Skin of body (tissue), 2 donors: ENCODE measurements around the gene KIAA0319L. TPM values are rescaled to one million over a fixed set of nuclear protein-coding genes. Genes with fewer than 3 reads are reported as not detected.
"Not testable (repeated sequence)": the region's sequence is repeated elsewhere in the genome, so short reads cannot be mapped to it uniquely, and the experiment has no call there.

Experiments
- DNase-seq: peaks from one replicate; lab custom pipeline; 2025; lab: John Stamatoyannopoulos, UW
- total RNA-seq: library from RNA; depleted of rRNA; stranded (reverse); fragments of >200 nt; gene quantifications from one replicate; pipeline ENCODE4 v1.2.3, GENCODE V29; 2014

The KIAA0319L gene
- total RNA-seq, 1 donor from 2014 or later, result 36.4 TPM

- no peak for DNase-seq
Observed at GRCh38 chr1:35499231-35499630, 58.0 kb downstream of the KIAA0319L start.

- no peak for DNase-seq
Observed at GRCh38 chr1:35497571-35497970, 59.6 kb downstream of the KIAA0319L start.

DNA sequence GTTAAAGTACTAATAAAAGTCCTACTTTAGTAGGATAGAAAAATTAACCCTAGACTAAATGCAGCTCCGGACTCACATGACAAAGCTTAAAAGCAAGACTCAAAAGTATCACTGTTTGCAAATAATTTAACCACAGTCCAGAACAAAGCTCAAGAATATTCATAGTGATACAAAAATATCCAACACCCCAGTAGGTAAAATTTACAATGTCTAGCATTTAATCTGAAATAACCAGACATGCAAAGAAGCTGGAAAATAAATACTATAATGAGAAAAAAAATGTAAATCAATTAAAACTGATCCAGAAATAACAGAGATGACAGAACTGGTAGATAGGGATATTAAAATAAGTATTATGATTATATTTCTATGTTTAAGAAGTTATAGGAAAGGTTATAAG, 67.0 kb downstream of the KIAA0319L start:
- no peak for DNase-seq

- no peak for DNase-seq
Observed at GRCh38 chr1:35488336-35488735, 68.9 kb downstream of the KIAA0319L start.

GRCh38 chr1:35486858-35487408, 70.3 kb downstream of the KIAA0319L start:
- no peak for DNase-seq

DNA sequence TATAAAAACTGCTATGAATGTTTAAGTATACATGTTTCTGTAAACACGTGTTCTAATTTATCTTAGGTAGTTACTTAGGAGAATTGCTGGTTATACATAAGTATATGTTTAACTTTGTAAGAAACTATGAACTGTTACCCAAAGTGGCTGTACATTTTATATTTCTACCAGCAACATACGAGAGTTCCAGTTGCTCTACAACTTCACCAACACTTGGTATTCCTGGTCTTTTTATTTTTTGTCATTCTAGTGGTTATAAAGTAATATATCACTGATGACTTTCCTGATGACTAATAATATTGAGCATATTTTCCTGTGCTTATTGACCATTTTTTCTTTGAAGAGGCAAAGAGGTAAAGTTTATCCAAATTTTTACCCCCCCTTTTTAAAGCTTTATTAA, 76.0 kb downstream of the KIAA0319L start:
- DNase-seq, result no peak

GRCh38 chr1:35477870-35478269, 79.3 kb downstream of the KIAA0319L start:
- no peak for DNase-seq

DNA sequence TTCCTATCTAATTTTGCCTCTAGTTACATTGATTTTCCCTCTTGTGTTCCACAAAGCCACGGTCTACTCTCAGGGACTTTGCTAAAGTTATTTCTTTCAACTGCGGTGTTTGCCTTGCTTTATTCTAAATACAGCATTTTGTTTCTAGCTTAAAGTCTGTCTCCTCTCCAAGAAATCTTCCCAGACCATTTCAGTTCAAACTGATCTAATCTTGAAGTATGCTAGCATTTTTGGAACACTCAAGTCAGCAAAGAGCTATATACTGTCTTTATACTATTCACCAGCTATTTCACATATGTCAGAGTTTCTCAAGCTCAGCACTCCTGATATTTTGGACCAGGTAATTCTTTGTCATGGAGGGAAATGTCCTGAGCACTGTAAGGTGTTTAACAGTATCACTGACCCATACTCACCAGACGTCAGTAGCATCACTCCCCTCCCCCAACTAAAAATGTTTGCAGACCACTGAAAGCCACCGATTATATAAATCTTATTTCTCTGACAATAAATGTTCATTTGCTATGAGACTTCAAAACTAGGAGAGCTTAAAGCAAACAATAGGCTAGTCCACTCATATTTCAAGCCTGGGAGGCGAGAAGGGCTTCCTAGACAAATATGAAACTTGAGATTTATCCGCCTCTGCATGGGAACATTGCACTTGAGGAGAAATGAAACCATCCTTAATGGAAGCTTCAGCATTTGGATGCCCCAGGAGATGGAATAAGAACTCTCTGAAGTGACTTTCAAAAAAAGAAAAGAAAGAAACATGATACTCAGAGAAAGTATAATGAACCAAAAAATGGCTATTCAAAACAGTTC, 81.1 kb downstream of the KIAA0319L start:
- DNase-seq, result no peak

DNA sequence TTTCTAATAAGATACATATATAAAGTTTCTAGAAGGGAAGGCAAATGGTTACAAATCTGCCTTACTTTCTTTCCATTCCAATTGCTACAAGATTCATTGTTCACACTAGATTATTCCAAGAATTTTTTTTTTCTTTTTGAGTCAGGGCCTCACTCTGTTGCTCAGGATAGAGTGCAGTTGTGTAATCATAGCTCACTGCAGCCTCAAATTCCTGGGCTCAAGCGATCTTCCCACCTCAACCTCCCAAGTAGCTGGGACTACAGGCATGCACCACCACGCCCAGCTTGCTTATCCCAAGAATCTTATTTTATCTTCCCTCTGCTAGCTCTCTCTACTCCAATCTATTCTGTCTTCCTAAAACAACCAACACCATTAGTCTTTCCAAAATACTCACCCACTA, 81.8 kb downstream of the KIAA0319L start:
- no peak for DNase-seq

- DNase-seq, result not testable (repeated sequence)
Observed at GRCh38 chr1:35473216-35473615, 84.0 kb downstream of the KIAA0319L start.

DNA sequence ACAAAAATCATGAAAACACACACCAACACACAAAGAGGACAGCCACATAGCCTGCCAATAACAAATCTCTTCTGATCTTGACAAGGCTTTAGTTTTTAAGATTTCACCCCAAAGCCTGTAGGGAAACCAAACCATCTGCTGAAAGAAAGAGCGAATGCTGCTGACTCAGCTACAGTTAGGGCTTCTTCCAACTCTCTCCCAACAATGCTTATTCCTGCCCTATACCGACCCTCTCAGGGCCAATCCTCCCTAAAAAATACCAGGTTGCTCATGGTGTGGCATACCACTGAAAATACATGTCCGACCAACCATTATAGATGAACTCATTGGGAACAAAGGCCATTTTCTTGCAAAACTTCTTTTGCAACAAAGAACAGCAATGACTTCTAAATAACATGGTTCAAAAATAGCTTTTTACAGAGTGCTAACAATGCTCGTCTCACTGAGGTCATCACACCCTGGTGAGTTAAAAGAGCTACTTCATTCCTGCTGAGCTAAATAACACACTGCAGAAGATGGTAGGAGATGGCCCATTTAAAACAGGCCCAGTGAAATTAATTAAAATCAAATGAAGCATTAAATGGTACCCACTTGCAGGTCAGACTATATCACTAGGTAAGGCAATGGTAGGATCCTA, 86.1 kb downstream of the KIAA0319L start:
- no peak for DNase-seq

GRCh38 chr1:35466120-35466519, 91.1 kb downstream of the KIAA0319L start:
- DNase-seq, result no peak

- not testable (repeated sequence) for DNase-seq
Observed at GRCh38 chr1:35463749-35464148, 93.5 kb downstream of the KIAA0319L start.

GRCh38 chr1:35463232-35463631, 94.0 kb downstream of the KIAA0319L start:
- DNase-seq, result no peak

DNA sequence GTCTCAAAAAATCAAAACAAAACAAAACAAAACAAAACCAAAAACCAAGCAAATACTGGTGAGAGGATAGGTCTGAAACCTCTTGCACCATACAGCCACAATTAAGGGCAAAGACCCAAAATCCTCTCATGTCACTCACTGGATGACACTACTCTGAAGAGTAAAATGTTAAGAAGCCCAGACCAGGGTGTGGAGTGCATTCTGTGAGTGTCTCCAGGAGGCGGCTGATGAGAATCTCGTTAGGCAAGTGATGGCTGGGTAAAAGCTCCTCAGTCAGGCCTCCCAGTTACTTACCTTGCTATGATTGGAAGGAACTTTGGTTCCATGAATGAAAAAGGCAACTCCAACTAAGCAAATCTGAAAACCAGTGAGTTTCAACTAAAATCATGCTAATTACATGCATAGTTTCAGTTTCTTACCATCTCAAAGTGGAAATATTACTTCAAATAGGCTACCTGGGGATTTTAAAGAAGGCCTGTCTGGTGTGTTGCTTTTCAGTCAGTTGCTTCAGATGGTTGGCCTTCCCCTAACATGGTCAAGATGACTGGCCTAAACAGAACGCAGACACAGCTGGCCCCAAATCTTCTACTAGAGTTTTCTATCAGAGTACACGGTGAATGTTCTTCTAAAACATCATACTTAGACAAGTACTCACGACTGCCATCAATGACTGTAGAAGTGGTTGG, 95.1 kb downstream of the KIAA0319L start:
- DNase-seq, result no peak

GRCh38 chr1:35460796-35461195, 96.4 kb downstream of the KIAA0319L start:
- DNase-seq, result no peak

GRCh38 chr1:35454616-35455015, 102.6 kb downstream of the KIAA0319L start:
- DNase-seq, result no peak

- no peak for DNase-seq
Observed at GRCh38 chr1:35454176-35454575, 103.0 kb downstream of the KIAA0319L start.

- DNase-seq, result no peak
Observed at GRCh38 chr1:35453031-35453430, 104.2 kb downstream of the KIAA0319L start.

- no peak for DNase-seq
Observed at GRCh38 chr1:35452106-35452774, 105.0 kb downstream of the KIAA0319L start.

DNA sequence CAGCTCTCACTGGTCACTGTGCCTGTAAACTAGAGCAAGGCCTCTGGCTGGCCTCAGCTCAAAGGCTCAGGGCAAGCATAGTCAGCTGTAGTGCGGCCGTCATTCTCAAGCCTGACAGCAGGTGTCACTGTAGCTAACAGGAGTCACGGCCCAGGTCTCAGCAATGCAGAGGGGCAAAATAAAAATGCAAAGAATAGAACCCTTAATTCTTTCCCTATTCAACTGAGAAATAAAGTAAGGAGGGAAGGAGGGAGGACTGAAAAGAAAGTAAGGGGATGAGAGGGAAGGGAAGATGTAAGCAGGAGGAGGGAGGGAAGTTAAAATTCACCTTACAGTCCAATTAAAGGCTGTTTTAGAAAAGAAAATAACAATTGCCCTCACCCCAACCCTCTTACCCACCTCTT, 106.1 kb downstream of the KIAA0319L start:
- DNase-seq, result no peak
